HK-2 (cell line): ENCODE data around the gene TP53AIP1.

Source experiments
- DNase-seq: peaks from one replicate; pipeline ENCODE4 v3.0.0-alpha.2; 2018; ENCODE audit not compliant: unreplicated experiment

Gene TP53AIP1

GRCh38 chr11:128943428-128943976 is 831 bp upstream of the TP53AIP1 start:
- DNase-seq: no peak

- DNase-seq: no peak
Measured at GRCh38 chr11:128942272-128942612, 429 bp downstream of the TP53AIP1 start.

- DNase-seq: no peak
Measured at GRCh38 chr11:128941573-128942271, 949 bp downstream of the TP53AIP1 start.

DNA sequence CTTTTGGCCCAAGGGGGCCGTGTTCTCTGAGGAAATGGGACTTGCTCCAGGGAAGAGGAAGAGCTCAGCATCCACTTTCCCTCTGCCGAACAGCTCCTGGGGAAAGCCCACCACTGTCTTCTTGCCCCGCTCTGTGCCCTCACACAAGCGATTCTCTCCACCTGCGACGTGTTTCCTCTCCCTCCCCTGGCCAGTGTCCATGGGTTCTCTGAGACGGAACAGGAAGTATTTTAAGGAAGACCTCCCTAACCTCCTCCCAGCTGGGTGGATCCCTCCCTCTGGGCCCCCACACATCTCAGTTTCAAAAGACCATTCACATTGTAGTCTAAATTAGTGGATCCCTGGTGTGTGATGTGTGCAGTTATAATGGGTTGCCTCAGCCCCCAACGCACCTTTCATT is 1.6 kb downstream of the TP53AIP1 start:
- no peak for DNase-seq

- no peak for DNase-seq
Measured at GRCh38 chr11:128940603-128941002, 2.1 kb downstream of the TP53AIP1 start.

- no peak for DNase-seq
Measured at GRCh38 chr11:128940156-128940555, 2.5 kb downstream of the TP53AIP1 start.

GRCh38 chr11:128939591-128939990 is 3.1 kb downstream of the TP53AIP1 start:
- DNase-seq: no peak

DNA sequence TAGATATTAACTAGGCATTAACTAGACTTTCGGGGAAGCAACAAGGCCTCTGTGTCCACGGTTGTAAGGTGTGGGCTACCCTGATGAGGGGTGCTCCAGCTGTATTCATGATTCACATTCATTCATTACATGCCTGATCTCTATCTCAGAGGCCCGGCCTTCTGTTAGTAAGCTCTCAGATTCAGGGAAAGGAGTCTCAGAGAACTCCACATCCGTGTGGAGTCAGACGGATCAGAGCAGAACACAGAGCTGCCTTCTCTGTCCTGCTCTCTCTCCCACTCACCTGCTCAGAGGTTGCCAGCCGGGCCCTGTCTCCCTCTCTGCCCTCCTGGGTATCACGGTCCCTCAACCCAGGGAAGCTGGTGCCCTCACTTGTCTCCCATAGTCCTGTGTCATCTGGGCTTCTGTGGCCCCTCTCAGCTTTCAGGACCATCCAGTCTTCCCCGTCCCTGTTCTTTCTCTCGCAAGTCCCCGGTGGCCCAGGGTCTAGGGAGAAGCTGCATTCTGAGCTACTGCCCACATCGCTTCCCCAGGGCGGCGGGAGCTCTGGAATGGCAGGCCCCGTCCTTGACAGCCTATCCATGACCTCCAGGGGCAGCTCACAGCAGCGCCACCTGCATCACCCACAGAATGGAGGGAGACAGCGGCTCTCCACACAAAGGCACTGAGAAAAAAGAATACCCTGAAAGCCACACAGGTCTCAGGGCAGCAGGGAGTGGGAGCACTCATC is 4.3 kb downstream of the TP53AIP1 start:
- DNase-seq: no peak

GRCh38 chr11:128937480-128937879 is 5.2 kb downstream of the TP53AIP1 start:
- DNase-seq: no peak

GRCh38 chr11:128936606-128937251 is 5.9 kb downstream of the TP53AIP1 start:
- no peak for DNase-seq

- DNase-seq: no peak
Measured at GRCh38 chr11:128934926-128935325, 7.7 kb downstream of the TP53AIP1 start.

DNA sequence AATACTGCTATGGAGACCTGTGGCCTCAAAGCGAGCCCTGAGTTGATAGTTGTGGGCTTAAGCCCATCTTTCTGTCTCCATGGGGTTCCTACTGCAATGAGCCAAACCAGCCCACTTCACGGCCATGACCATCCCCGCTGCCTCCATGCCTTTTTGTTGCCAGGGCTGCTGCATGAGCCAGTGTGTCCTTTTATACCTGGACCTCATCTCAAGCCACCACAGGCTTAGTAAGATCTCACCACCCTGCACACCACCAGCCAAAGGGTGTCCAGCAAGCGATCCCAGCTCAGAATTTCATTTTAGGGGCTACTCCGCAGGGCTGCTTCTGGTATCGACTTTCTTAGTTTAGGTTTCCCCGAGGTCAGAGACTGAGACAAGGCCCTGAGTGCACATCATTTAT is 8.3 kb downstream of the TP53AIP1 start:
- no peak for DNase-seq

DNA sequence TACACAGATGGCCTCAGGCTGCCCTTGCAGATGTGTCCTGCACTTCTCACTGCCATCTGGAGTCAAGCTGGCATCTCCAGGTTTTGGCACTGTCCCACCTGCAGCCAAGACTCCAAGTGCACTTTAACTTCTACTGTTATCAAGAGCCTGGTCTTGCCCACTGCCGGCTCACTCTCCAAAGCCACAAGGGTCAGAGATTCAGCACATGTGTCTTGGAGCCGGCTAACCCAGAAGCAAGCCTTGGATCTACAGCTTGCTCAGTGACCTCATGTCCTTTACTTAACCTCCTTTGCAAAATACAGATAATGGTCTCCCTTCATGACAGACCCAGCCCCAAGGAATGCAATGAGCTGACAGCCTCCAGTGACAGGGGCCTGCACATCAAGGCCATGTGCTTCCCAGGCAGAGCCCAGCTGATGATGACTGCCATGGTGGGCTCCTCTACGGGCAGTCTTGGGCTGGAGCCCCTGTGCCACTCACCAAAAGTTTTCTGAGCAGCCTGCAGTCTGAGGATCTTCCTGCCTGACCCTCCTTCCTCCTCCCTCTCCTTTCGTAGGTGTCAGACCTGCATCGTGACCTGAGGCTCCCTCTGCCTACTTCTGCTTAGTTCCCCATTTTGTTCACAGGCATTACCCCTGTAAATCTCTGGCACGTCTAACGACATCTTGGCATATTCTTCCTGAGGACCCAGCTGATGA is 9.0 kb downstream of the TP53AIP1 start:
- no peak for DNase-seq

DNA sequence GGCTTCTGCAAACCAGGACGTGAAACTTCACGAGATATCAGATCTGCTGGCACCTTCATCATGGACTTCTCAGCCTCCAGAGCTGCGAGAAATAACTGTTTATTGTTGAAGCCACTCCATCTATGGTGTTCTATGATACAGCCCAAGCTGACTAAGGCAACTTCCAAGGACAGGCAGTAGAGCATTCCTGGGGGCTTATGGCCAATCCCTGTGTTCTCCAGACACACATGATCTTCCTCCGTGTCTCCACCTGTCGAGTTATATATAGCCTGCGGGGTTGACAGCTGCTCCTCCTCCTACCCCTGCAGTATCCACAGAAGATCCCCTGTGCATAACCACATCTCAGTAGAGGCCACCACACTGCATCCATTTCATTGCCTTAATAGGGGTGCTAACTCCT is 11.0 kb downstream of the TP53AIP1 start:
- DNase-seq: no peak

GRCh38 chr11:128931066-128931465 is 11.6 kb downstream of the TP53AIP1 start:
- DNase-seq: no peak

DNA sequence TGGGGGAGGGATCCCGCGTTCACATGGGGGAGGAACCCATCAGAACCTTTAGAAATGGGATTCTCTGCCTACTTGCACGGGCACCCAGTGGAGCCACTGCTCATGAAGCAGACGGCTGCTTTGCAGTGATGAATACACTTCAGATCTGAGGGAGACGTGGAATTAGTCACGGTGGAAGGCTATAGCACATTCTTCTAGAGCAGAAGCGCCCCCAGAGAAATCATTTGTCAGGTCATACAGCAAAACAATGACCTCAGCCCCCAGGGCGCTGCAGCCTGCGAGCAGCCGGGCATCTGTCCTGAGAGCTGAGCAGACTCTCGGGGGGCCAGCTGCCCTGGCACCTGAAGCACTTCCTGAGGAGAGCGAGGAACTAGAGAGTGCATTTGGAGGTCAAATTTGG is 12.7 kb downstream of the TP53AIP1 start:
- peak; percentile 12 for DNase-seq

DNA sequence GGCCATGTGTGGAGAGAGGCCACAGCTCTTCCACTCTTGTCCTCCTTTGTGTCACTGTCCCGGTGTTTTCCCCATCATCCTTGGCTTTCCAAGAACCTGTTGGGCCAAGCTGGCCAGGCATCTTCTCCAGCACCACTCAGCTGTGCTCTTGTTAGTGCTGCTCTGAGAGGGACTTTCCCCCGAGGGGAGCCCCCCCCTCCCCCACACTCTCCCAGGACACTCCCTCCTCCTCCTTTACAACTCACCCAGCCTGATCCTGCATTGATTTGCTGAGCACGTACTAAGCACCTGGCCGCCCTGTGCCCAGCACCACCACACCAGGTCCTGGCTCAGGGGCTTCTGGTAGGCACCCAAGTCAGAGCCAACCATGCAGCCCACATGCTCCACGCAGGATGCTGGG is 13.2 kb downstream of the TP53AIP1 start:
- no peak for DNase-seq

DNA sequence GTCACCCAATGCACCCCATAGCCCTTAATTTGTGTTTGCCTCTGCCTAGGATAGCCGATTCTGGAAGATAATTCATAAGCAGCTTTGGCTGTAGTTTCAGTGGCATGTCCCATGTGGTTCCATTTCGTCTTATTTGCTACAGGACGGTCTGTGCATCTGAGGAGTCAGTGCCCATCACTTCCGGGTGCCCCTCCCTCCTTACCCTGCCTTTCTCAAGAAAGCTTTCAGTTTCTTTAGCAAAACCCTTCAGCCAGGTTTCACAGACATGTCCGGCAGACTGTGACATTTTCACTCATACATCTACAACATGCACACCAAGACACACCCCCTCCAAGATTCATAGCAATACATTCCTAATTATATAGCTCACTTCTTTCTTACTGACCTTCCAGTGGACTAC is 14.3 kb downstream of the TP53AIP1 start:
- no peak for DNase-seq

GRCh38 chr11:128927683-128928336 is 14.9 kb downstream of the TP53AIP1 start:
- no peak for DNase-seq

DNA sequence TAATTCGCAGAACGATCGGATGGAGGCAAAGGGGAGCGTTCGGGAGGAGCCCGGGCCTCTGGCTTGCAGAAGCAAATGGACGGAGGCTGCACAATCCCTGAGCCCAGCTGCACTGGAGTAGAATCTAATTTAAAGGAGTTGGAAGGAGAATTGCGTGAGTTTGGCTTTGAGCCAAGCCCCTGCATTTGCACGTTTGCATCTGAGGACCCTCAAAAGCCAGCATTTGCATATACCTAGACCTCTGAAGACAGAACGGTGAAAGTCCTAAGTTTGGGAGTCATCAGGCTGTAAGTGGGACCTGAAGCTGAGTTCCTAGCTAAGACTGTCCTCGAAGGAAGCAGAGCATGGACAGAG is 15.6 kb downstream of the TP53AIP1 start:
- DNase-seq: no peak

DNA sequence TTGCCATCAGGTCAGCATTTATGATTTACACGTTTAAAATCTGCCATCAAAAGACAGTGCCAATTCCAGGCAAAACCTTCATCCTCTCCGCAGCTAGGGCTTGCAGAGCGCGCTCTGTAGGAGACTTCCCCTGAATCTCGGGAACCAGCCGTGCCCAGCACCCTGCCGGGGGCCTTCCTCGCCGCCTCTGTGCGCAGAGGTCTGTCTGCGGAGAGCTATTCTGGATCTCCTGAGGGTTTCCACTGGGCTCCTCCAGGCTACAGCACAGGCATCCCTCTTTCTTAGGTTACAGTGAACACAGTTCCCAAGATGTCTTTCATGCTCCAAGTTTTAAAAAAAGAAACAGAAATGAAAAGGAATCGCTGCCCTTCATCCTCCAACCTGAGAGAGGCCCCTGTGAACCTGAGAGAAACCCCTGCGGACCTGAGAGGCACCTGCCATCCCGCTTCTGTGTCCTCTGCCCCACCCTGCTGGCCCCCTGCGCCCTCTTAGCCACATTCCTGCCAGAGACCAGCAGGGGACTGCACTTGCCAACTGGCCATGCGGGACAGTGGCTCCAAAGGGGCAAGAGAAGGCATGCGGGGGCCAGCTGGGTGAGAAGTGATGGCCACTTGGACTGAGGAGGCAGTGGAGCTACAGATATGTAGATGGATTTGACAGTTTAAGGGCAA is 16.1 kb downstream of the TP53AIP1 start:
- DNase-seq: no peak
